ENCODE measurements around the gene ARL2.
"Not testable (repeated sequence)": the region's sequence is repeated elsewhere in the genome, so short reads cannot be mapped to it uniquely, and the experiment has no call there.

ARL2 gene

DNA sequence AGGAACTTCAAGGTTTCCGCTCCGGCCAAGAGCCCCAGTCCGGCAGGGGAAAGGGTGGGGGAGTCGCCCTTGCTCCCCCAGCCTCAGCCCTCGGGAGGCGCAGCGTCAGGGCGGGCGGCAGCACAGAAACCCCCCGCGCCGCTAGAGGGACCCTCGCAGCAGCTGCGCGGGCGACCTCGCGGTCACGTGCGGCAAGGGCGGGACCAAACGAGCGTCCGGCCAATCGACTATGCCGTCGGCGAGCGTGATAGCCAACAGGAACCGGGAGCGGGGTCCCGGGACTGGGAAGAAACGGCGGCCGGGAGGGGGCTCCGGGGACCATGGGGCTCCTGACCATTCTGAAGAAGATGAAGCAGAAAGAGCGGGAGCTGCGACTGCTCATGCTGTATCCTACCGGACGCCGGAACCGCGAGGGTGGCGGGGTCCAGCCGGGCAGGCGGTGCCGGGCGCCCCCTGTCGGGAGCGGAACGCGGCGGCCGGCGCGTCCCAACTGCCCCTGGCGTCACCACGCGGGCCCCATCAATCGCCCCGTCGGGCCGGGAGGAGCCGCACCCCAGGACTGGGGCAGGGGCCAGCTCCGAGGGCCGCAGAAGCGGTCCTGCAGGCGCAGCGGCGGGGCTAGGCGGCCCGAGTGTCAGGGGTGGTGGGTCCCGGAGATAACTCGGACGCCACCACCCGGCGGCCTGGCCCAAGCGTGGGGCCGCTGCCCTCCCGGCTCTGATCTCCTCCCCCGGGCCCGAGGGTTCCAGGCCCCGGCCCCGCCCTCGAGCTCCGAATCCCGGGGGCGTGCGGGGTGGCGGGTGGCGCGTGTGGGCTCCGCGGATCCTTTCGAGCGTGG, at the start of gene ARL2:
Gene ARL2, plus strand, starts transcription at position 273 of the 838 bp plus-strand sequence. Its CDS starts 48 bp downstream, at position 321.
- peak; percentile 67 to 79 (median 74) for DNase-seq (ENCODE audit: low read depth in 3 of 3)

GRCh38 chr11:64967375-64967774, 46.6 kb upstream of the ARL2 start:
- DNase-seq (ENCODE audit: low read depth in 3 of 3), result no peak

GRCh38 chr11:64969209-64969608, 44.8 kb upstream of the ARL2 start:
- DNase-seq (ENCODE audit: low read depth in 3 of 3), result no peak

- DNase-seq (ENCODE audit: low read depth in 3 of 3), result peak in 2 of 3 donors; percentile 16 to 43
These were observed 43.2 kb upstream of the ARL2 start for GRCh38 chr11:64970731-64971151.

GRCh38 chr11:64971421-64972233, 42.3 kb upstream of the ARL2 start, which contains the start of gene MAJIN:
Gene MAJIN, minus strand, starts transcription at chr11:64972108. Its CDS starts 12,703 bp downstream, at chr11:64959405.
- peak; percentile 87 to 89 (median 88) for DNase-seq (ENCODE audit: low read depth in 3 of 3)

DNA sequence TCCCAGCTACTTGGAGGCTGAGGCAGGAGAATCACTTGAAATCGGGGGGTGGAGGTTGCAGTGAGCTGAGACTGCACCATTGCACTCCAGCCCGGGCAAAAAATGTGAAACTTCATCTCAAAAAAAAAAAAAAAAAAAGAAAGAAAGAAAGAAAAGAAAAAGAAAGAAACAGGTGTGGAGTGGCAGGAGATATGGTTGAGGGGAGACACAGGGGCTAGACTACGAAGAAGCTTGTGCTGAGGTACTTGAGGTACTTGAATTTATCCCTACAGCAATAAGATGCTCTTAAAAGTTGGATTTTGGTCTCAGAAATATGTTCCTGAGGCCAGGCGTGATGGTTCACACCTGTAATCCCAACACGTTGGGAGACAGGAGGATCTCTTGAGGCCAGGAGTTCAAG, 39.8 kb upstream of the ARL2 start:
- no peak for DNase-seq (ENCODE audit: low read depth in 3 of 3)

GRCh38 chr11:64976651-64977050, 37.3 kb upstream of the ARL2 start:
- DNase-seq (ENCODE audit: low read depth in 3 of 3), result no peak

DNA sequence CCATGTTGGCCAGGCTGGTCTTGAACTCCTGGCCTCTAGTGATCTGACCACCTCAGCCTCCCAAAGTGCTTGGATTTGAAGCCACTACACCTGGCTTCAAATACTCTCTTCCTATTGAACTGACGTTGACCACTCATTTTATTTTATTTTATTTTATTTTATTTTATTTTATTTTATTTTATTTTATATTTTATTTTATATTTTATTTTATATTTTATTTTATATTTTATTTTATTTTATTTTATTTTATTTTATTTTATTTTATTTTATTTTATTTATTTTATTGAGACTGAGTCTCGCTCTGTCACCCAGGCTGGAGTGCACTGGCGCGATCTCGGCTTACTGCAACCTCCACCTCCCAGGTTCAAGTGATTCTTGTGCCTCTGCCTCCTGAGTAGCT, 30.6 kb upstream of the ARL2 start:
- not testable (repeated sequence) for DNase-seq (ENCODE audit: low read depth in 3 of 3)

GRCh38 chr11:64987998-64988854, 25.7 kb upstream of the ARL2 start:
- DNase-seq (ENCODE audit: low read depth in 3 of 3), result no peak

GRCh38 chr11:64989416-64989815, 24.5 kb upstream of the ARL2 start:
- DNase-seq (ENCODE audit: low read depth in 3 of 3), result no peak

- DNase-seq (ENCODE audit: low read depth in 3 of 3), result no peak
These were observed 23.6 kb upstream of the ARL2 start for GRCh38 chr11:64990222-64990923.

- DNase-seq (ENCODE audit: low read depth in 3 of 3), result no peak
These were observed 19.6 kb upstream of the ARL2 start for GRCh38 chr11:64994318-64994717.

DNA sequence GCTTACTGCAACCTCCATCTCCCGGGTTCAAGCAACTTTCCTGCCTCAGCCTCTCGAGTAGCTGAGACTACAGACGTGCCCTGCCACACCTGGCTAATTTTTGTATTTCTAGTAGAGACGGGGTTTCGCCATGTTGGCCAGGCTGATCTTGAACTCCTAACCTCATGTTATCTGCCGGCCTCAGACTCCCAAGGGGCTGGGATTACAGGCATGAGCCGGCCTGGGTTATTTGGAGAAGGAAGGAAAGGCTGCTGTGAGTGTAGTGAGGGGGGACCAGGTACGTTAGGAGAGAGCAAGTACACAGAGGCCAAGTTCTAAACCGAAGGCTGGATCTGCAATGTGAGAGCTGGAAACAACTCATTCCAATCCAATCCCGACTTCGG, 17.6 kb upstream of the ARL2 start:
- DNase-seq (ENCODE audit: low read depth in 3 of 3), result no peak

DNA sequence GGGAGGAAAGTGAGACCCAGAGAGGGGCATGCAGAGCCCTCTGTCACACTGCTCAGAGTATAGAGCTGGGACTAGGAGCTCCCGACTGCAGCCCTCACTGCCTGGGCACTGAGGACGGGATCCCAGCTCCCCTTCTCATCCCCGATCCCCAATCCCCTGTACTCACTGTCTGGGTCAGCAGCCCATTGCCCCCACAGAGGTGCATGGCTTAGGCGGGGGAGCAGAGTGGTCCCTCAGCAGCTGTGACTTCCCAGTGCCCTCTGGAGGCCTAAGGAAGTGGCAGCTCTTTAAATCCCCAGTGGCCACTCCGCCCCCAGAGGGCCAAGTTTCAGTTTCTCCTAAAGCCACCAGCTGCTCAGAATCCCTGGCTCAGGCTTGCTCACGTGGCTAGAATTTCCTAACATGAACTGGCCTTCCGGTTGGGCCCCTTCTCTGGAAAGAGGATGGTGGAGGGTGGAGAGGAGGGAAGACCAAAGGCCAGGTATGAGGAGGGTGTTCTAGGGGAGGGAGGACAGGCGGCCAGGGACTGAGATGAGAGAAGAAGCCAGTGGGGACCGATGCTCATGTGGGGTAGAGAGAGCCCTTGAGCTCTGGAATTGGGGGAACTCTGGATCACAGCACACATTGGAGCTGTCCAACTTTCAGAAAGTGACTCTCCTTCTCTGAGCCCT, 17.1 kb upstream of the ARL2 start, which contains the start of gene BATF2:
Gene BATF2, minus strand, starts transcription at position 262 of the 671 bp plus-strand sequence. Its CDS starts 57 bp downstream, at position 205.
- DNase-seq (ENCODE audit: low read depth in 3 of 3), result no peak

- DNase-seq (ENCODE audit: low read depth in 3 of 3), result no peak
These were observed 15.8 kb upstream of the ARL2 start for GRCh38 chr11:64998141-64998540.

DNA sequence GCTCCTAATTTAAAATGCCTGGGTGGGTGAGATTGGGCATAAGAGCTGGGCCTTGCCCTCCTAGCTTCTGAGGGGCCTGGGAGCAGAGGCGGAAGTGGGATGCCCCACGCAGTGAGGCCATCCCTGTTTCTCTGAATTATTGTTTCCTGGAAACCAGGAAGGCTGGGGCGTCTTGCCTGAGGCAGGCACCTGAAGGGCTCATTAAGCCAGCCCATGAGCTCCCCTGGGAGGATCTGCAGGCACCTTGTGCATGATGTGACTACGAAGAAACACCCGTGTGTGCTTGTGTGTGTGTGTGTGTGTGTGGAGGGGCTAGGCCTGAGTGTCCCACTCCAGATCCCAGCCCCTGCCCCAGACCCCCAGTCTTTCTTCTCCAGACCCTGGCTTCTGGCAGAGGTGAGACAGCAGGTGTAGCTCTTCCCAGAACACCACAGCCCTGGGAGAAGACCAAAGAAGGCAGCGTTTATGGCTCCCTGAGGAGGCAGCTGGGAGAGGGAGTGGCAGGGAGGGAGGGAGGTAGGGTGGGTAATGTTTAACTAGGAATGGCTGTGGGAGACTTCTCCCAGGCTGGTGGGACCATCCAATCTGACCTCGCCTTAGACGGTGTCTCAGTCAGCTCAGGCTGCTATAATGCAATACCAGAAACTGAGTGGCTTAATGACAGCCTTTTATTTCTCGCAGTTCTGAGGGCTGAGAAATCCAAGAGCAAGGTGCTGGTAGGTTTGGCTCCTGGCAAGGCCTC, 15.1 kb upstream of the ARL2 start:
- no peak for DNase-seq (ENCODE audit: low read depth in 3 of 3)

DNA sequence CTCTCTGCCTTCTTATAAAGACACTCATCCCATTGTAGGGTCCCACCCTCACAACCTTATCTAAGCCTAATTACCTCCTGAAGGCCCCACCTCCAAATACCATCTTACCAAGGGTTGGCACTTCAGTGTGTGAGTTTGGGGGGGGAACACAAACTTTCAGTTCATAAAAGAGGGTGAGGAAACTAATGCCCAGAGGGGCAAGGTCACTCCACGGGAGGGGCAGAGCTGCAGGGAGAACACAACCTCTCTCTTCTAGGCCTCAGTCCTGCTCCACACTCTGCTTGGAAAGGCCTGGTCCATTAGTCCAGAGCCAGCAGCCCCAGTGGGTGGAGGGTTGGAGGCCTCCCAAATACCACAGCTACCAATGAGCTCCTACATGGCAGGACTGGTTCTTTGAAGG, 14.5 kb upstream of the ARL2 start:
- DNase-seq (ENCODE audit: low read depth in 3 of 3), result no peak

DNA sequence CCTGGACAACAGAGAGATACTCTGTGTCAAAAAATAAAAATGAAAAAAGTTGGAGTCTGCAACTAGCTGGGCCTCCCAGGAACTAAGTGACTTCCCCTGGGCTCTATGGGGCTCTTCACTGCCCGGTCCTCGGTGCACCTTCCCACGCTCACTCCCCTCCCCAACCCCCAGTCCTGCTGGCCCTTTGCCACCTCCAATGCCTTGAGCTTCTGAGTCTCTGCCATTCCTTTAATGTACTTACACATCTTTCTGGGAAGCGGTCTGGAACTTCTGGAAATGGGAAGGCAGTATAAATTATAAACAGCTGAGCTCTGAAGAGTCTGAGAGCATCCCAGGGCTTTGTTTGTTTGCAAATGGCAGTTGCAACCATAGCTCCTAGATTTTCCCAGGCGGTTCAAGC, 11.3 kb upstream of the ARL2 start:
- no peak for DNase-seq (ENCODE audit: low read depth in 3 of 3)

- no peak for DNase-seq (ENCODE audit: low read depth in 3 of 3)
These were observed 10.7 kb upstream of the ARL2 start for GRCh38 chr11:65003282-65003681.

DNA sequence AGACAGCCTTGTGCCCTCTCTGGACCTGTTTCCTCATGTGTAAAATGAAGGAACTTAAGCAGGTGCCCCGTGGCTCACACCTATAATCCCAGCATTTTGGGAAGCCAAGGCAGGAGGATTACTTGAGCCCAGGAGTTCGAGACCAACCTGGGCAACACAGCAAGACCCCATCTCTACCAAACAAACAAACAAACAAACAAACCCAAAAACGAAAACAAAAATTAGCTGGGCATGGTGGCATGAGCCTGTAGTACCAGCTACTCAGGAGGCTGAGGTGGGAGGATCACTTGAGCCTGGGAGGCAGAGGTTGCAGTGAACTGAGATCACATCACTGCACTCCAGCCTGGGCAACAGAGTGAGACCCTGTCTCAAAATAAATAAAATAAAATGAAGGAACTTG, 10.0 kb upstream of the ARL2 start:
- not testable (repeated sequence) for DNase-seq (ENCODE audit: low read depth in 3 of 3)

Data from stimulated activated CD4-positive, alpha-beta T cell treated with anti-CD3 and anti-CD28 coated beads, TNF-alpha, amount 100 ng/mL, for 48 hours (primary cell).